ENCODE results near the gene CFAP299. TPM values are rescaled to one million over a fixed set of nuclear protein-coding genes. Genes with fewer than 3 reads are reported as not detected.

Gene CFAP299
- total and polyA plus RNA-seq, 2 of the 8 experiments (the other 6 are each of a cell fraction or from before 2014, with no cell fraction given) = not detected

GRCh38 chr4:80740375-80740774 is 404.8 kb downstream of the CFAP299 start:
- H2BK15ac ChIP-seq (ENCODE audit: low read length) = no peak overlapping the region
- H4K5ac ChIP-seq (ENCODE audit: insufficient read length, low read depth, low read length) = no peak overlapping the region
- no peak overlapping the region for H2BK120ac ChIP-seq (replicated peaks; ENCODE audit: low read depth, low read length)
- H3K23me2 ChIP-seq (ENCODE audit: low read depth, low read length) = no peaks in the 10 kb centered on the region
- H3K18ac ChIP-seq (ENCODE audit: extremely low read depth, low read length) = no peak overlapping the region
- H3K9me3 ChIP-seq (ENCODE audit: insufficient read depth in 2 of 2, low read depth in 1 of 2, low read length in 1 of 2) = no peaks in the 10 kb centered on the region
- H3K36me3 ChIP-seq (ENCODE audit: control insufficient read depth in 2 of 4, insufficient read depth in 4 of 4, low read length in 3 of 4) = no peaks in the 10 kb centered on the region
- H3K4ac ChIP-seq (replicated peaks; ENCODE audit: insufficient read length, low read depth, low read length) = no peak overlapping the region
- H3K27ac ChIP-seq (ENCODE audit: low read depth, low read length) = no peak overlapping the region
- H2AK5ac ChIP-seq (ENCODE audit: low read depth, low read length) = no peak overlapping the region
- no peaks in the 10 kb centered on the region for H3K4me1 ChIP-seq (replicated peaks in 1 of 4; ENCODE audit: control insufficient read depth in 3 of 4, insufficient read depth in 4 of 4, low read length in 3 of 4)
- TF ChIP-seq NRF1 (IDR thresholded peaks at IDR 0.05; ENCODE audit: low read depth, low read length) = no peak
- TF ChIP-seq CTCF (IDR thresholded peaks at IDR 0.05; ENCODE audit: control extremely low read depth in 1 of 3, insufficient read depth in 1 of 3, low read depth in 1 of 3, low read length in 3 of 3) = no peak
- H3K79me1 ChIP-seq (ENCODE audit: low read depth, low read length) = no peaks in the 10 kb centered on the region
- ChIA-PET POLR2A (ENCODE audit: partially characterized antibody) (no interaction called here), CTCF (ENCODE audit: partially characterized antibody) (interaction anchor here (1.1 kb wide), 1 partner anchor 300 kb away, joined by 3 read pairs; no protein-coding TSS in a partner anchor)
- FAIRE-seq = no peak
- H2AFZ ChIP-seq (ENCODE audit: low read length) = no peak overlapping the region
- WGBS, 2 experiments (ENCODE audit: extremely low coverage in 1 of 2, insufficient coverage in 1 of 2, insufficient read length in 1 of 2, insufficient replicate concordance in 2 of 2, low coverage in 1 of 2, low lambda C conversion rate in 2 of 2, missing lambda C conversion rate in 1 of 2) = 87% methylated on average over 2 of the region's 2 CpGs; no CpG with 5 or more reads in 1 of the 2 experiments
- no peak overlapping the region for H3K4me2 ChIP-seq (ENCODE audit: insufficient read depth in 1 of 2, low read depth in 2 of 2, low read length in 2 of 2)
- no peak overlapping the region for H2BK12ac ChIP-seq (ENCODE audit: low read depth, low read length)
- no peak overlapping the region for H3K14ac ChIP-seq (ENCODE audit: insufficient read length)
- H4K20me1 ChIP-seq (replicated peaks in 1 of 2; ENCODE audit: control insufficient read depth in 1 of 2, insufficient read depth in 2 of 2, low read length in 2 of 2) = no peaks in the 10 kb centered on the region
- no peak overlapping the region for H3K56ac ChIP-seq (replicated peaks; ENCODE audit: insufficient read length, low read depth, low read length)
- no peak overlapping the region for H4K8ac ChIP-seq (ENCODE audit: extremely low read depth, insufficient read depth, low read length)
- no peak overlapping the region for H3K9ac ChIP-seq (replicated peaks in 1 of 4; ENCODE audit: extremely low read depth in 1 of 4, low read depth in 3 of 4, low read length in 3 of 4)
- H2BK20ac ChIP-seq (ENCODE audit: low read length) = no peak overlapping the region
- no peak overlapping the region for H2BK5ac ChIP-seq (ENCODE audit: low read depth, low read length)
- no peaks in the 10 kb centered on the region for H3K27me3 ChIP-seq (replicated peaks in 1 of 4; ENCODE audit: control insufficient read depth in 3 of 4, extremely low read depth in 1 of 4, insufficient read depth in 3 of 4, low read length in 3 of 4)
- no peaks in the 10 kb centered on the region for H3K79me2 ChIP-seq (ENCODE audit: control insufficient read depth in 1 of 2, insufficient read depth in 2 of 2, low read length in 2 of 2)
- H3K23ac ChIP-seq (ENCODE audit: insufficient read length) = no peak overlapping the region
- DNase-seq (ENCODE audit: low read depth in 1 of 2, low spot score in 2 of 2) = no peak
- H4K91ac ChIP-seq (replicated peaks; ENCODE audit: insufficient read length, low read length) = no peak overlapping the region
- no peak overlapping the region for H3K4me3 ChIP-seq (ENCODE audit: extremely low read depth in 1 of 4, insufficient read depth in 2 of 4, low read depth in 3 of 4, low read length in 4 of 4)
